ENCODE data around the gene PLXNC1. TPM values are rescaled to one million over a fixed set of nuclear protein-coding genes. Genes with fewer than 3 reads are reported as not detected.

PLXNC1 gene
- total and polyA plus RNA-seq, 2 experiments from 2014 or later, result 0.78 to 1.9 TPM

DNA sequence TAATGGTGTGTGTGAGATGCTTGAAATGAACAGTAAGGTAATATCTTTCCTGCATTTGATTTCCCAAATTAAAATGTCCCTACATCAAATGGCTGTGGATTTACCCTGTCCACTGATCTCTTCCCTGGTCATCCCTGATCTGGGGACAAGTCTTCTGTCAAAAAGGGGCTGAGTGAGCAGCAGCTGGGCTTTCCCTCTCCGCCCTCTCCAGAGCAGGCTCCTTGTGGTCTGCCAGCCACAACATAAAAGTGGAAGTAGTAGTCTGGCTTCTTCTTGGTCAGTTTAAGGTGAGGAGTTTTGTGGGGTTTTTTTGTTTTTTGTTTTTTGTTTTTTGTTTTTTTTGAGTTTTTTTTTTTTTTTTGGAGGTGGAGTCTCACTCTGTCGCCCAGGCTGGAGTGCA is 25.2 kb upstream of the PLXNC1 start:
- no peaks in the 10 kb centered on the region for H3K4me1 ChIP-seq (ENCODE audit: insufficient read depth)
- no peak overlapping the region for H3K9ac ChIP-seq
- DNase-seq, result no peak
- H3K4me3 ChIP-seq, result no peak overlapping the region
- H3K79me2 ChIP-seq (ENCODE audit: insufficient read depth), result no peaks in the 10 kb centered on the region
- no peak overlapping the region for H3K27ac ChIP-seq
- peaks cover 41% of the 10 kb centered on the region for H3K27me3 ChIP-seq (replicated peaks; ENCODE audit: insufficient read depth)
- no peaks in the 10 kb centered on the region for H3F3A ChIP-seq (ENCODE audit: insufficient read depth)
- H3K9me2 ChIP-seq (ENCODE audit: insufficient read depth), result no peaks in the 10 kb centered on the region
- no peaks in the 10 kb centered on the region for H3K36me3 ChIP-seq (ENCODE audit: low read depth)
- H2AFZ ChIP-seq, result no peak overlapping the region
- 70 to 81% methylated on average over 2 of the region's 2 CpGs for WGBS, 2 experiments (ENCODE audit: low coverage in 1 of 2, low lambda C conversion rate in 2 of 2, missing lambda C conversion rate in 2 of 2)
- H4K20me1 ChIP-seq (ENCODE audit: insufficient read depth), result no peaks in the 10 kb centered on the region
- no peaks in the 10 kb centered on the region for H3K9me3 ChIP-seq (ENCODE audit: low read depth)
- TF ChIP-seq EZH2 (IDR thresholded peaks at IDR 0.05; ENCODE audit: insufficient read depth, poor library complexity, severe bottlenecking), result no peak
- no peak for TF ChIP-seq EZH2phosphoT487 (IDR thresholded peaks at IDR 0.05; ENCODE audit: insufficient read depth, low read depth)
- in situ Hi-C loops (cut with MboI), result loop anchor here (25.0 kb wide), 1 partner anchor 1136 kb away; no protein-coding TSS in a partner anchor
- no peak overlapping the region for H3K4me2 ChIP-seq (ENCODE audit: unreplicated experiment)

DNA sequence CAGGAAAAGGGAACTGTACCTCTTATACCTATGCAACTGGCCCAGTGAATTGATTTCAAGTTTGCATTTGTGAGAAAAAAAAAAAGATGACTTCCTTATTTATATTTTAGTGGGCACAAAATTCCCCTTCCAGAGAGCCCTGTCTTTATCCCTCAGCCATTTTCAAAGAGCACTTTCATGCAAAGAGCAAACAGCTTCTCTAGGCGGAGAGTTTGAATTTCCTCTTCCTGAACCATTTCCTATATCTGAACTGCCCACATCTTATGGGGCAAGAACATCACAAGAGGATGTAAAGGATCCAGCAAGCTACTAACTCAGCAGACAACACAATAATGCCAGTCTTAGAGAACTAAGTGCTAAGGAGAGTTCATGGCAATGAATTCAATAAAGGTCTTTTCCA is 22.3 kb upstream of the PLXNC1 start:
- H3K9ac ChIP-seq, result no peak overlapping the region
- no peak overlapping the region for H3K4me2 ChIP-seq (ENCODE audit: unreplicated experiment)
- H3F3A ChIP-seq (ENCODE audit: insufficient read depth), result no peaks in the 10 kb centered on the region
- H3K27ac ChIP-seq, result no peak overlapping the region
- peaks cover 56% of the 10 kb centered on the region for H3K27me3 ChIP-seq (replicated peaks; ENCODE audit: insufficient read depth)
- H3K36me3 ChIP-seq (ENCODE audit: low read depth), result no peaks in the 10 kb centered on the region
- H3K9me2 ChIP-seq (ENCODE audit: insufficient read depth), result no peaks in the 10 kb centered on the region
- no peaks in the 10 kb centered on the region for H3K9me3 ChIP-seq (ENCODE audit: low read depth)
- in situ Hi-C loops (cut with MboI), result loop anchor here (25.0 kb wide), 2 partner anchors 636 to 1211 kb away; no protein-coding TSS in a partner anchor
- TF ChIP-seq EZH2phosphoT487 (IDR thresholded peaks at IDR 0.05; ENCODE audit: insufficient read depth, low read depth), result no peak
- TF ChIP-seq EZH2 (IDR thresholded peaks at IDR 0.05; ENCODE audit: insufficient read depth, poor library complexity, severe bottlenecking), result no peak
- 84 to 95% methylated on average over 1 of the region's 1 CpG for WGBS, 2 experiments (ENCODE audit: low coverage in 1 of 2, low lambda C conversion rate in 2 of 2, missing lambda C conversion rate in 2 of 2)
- H2AFZ ChIP-seq, result no peak overlapping the region
- DNase-seq, result no peak
- no peaks in the 10 kb centered on the region for H4K20me1 ChIP-seq (ENCODE audit: insufficient read depth)
- H3K79me2 ChIP-seq (ENCODE audit: insufficient read depth), result no peaks in the 10 kb centered on the region
- H3K4me3 ChIP-seq, result no peak overlapping the region
- H3K4me1 ChIP-seq (ENCODE audit: insufficient read depth), result no peaks in the 10 kb centered on the region

DNA sequence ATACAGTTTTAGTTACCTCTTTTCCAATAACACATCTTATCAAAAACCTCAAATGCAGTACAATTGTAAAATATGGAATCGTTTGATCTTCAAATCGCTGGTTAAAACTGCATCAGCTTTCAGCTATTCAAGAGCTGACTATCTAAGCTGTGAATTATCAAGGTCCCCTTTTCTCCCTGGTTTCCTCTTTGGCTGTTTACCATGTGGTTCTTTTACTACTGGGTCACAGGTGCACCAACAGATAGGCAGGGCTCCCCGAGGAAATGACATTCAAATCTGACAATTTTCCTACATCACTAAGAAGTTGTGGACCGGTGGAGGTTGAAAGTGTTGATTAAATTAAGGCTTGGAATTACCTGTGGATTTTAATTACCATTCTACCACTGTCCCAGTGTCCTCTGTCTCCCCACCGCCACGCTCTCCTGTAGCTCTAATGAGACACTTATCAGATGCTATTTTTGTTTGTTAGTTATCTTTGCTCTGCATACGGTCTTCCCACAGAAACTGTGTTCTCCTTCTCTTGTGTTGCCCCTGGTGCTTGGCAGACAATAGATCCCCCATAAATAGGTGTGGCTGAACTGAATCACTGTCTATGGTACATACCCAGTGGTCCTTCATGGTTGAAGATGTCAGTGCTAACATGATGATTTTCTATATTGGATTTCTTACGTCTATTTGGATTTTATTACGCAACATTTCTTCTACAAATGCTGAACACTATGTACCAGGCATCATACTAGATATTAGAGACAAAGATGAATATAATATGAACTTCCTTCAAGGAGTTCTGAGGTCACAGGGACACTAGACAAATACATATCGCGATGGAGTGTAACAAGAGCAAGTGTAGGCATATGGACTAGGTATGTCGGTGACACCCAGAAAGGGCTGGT is 20.9 kb upstream of the PLXNC1 start:
- Histone ChIP-seq H3K4me2 (ENCODE audit: unreplicated experiment) (no peak overlapping the region), H3K27ac (no peak overlapping the region), H2AFZ (no peak overlapping the region), H3K4me1 (ENCODE audit: insufficient read depth) (no peaks in the 10 kb centered on the region), H3K9me2 (ENCODE audit: insufficient read depth) (no peaks in the 10 kb centered on the region), H3K27me3 (replicated peaks; ENCODE audit: insufficient read depth) (peaks cover 55% of the 10 kb centered on the region), H4K20me1 (ENCODE audit: insufficient read depth) (no peaks in the 10 kb centered on the region), H3K9me3 (ENCODE audit: low read depth) (no peaks in the 10 kb centered on the region), H3K9ac (no peak overlapping the region), H3K79me2 (ENCODE audit: insufficient read depth) (no peaks in the 10 kb centered on the region), H3F3A (ENCODE audit: insufficient read depth) (no peaks in the 10 kb centered on the region), H3K4me3 (no peak overlapping the region), H3K36me3 (ENCODE audit: low read depth) (no peaks in the 10 kb centered on the region)
- no peak for DNase-seq
- TF ChIP-seq EZH2phosphoT487 (IDR thresholded peaks at IDR 0.05; ENCODE audit: insufficient read depth, low read depth), result no peak
- TF ChIP-seq EZH2 (IDR thresholded peaks at IDR 0.05; ENCODE audit: insufficient read depth, poor library complexity, severe bottlenecking), result no peak
- WGBS, 2 experiments (ENCODE audit: low coverage in 1 of 2, low lambda C conversion rate in 2 of 2, missing lambda C conversion rate in 2 of 2), result 56 to 59% methylated on average over 12 of the region's 12 CpGs
- in situ Hi-C loops (cut with MboI), result loop anchor here (25.0 kb wide), 2 partner anchors 635 to 1210 kb away; no protein-coding TSS in a partner anchor

DNA sequence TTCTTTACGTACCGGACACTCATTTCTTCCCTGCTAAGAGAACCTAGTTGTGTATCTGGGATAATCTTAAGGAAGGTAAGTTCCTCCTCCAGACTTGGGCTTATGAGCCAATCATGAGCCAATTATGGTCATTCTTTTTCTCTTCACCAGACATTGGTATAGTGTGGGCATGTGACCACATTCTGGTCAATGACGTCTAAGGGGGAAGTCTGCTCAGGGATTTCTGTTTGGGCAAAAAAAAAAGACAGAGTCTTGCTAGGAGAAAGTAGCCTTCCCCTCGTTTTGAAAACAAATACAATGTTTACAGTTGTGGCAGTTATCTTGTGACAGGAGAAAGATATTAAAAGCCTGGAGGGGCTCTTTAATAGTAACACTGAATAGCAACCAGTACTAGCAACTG is 20.1 kb upstream of the PLXNC1 start:
- 62 to 67% methylated on average over 4 of the region's 4 CpGs for WGBS, 2 experiments (ENCODE audit: low coverage in 1 of 2, low lambda C conversion rate in 2 of 2, missing lambda C conversion rate in 2 of 2)
- Histone ChIP-seq H3K4me3 (no peak overlapping the region), H3K9me3 (ENCODE audit: low read depth) (no peaks in the 10 kb centered on the region), H3K27me3 (replicated peaks; ENCODE audit: insufficient read depth) (peaks cover 51% of the 10 kb centered on the region), H3K9ac (no peak overlapping the region), H4K20me1 (ENCODE audit: insufficient read depth) (no peaks in the 10 kb centered on the region), H3F3A (ENCODE audit: insufficient read depth) (no peaks in the 10 kb centered on the region), H2AFZ (no peak overlapping the region), H3K4me1 (ENCODE audit: insufficient read depth) (no peaks in the 10 kb centered on the region), H3K9me2 (ENCODE audit: insufficient read depth) (no peaks in the 10 kb centered on the region), H3K36me3 (ENCODE audit: low read depth) (no peaks in the 10 kb centered on the region), H3K27ac (no peak overlapping the region), H3K79me2 (ENCODE audit: insufficient read depth) (no peaks in the 10 kb centered on the region), H3K4me2 (ENCODE audit: unreplicated experiment) (no peak overlapping the region)
- no peak for DNase-seq
- TF ChIP-seq EZH2 (IDR thresholded peaks at IDR 0.05; ENCODE audit: insufficient read depth, poor library complexity, severe bottlenecking) (no peak), EZH2phosphoT487 (IDR thresholded peaks at IDR 0.05; ENCODE audit: insufficient read depth, low read depth) (no peak)
- in situ Hi-C loops (cut with MboI), result loop anchor here (25.0 kb wide), 2 partner anchors 634 to 1209 kb away; no protein-coding TSS in a partner anchor
